ENCODE measurements around the gene CLIC5.
A peak's percentile ranks its signal among the peaks of the same experiment; 100 is the strongest.

CLIC5 gene

DNA sequence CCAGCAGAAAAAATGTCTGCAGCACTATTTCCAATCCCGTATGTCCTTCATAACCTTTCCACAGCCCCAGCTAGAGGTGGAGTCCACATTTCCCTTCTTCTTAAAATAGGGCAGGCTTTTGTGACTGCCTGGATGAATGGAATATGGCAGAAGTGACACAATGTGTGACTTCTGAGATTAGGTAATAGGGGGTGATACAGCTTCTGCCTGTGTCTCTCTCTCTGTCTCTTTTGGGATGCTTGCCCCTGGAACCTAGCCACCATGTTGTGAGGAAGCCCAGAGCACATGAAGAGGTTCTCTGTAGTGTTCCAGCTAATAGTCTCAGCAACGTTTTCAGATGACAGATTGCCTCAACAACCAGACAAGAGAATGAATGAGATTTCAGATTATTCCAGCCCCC, 51.4 kb downstream of the CLIC5 start:
- no peak for DNase-seq (ENCODE audit: low read depth in 2 of 2)

GRCh38 chr6:45963896-45964295, 51.8 kb downstream of the CLIC5 start:
- no peak for DNase-seq (ENCODE audit: low read depth in 2 of 2)

DNA sequence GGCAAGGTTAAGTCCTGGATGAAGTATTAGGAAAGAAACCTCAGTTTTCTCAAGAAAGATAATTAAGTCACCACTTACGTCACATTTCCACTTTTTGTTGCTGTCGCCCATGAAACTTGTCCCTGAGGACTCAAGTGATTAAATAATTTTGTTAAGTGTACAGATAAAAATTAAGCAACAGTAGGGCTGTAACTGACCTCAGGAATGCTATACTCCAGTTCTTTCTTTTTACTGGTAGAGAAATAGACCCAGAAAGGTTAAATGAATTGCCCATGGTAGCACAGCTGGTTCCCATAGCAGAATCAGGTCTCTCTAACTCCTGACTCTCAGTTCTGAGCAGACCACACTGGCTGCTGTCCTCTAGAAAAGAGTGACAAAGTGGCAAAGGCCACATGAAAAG, 54.5 kb downstream of the CLIC5 start:
- no peak for DNase-seq (ENCODE audit: low read depth in 2 of 2)

GRCh38 chr6:45959534-45960145, 56.0 kb downstream of the CLIC5 start:
- no peak for DNase-seq (ENCODE audit: low read depth in 2 of 2)

DNA sequence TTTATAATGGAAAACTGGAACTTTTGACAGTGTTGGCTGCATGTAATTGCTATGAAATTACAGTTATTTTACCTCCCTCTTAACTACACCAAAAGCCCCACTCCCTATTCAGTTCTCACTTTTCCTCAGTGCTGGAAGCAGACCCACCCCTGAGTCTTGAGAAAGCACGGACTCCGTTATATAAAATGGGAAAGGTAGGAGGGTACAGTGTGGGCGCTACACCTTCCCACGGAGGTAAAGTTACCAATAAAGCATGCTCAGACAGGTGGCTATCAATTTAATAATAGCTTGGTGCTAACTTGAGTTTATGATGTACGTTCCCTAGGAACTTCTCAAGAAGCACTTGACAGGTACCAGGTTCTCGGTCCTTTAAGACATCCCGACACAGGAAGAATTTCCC, 59.0 kb downstream of the CLIC5 start:
- no peak for DNase-seq (ENCODE audit: low read depth in 2 of 2)

GRCh38 chr6:45956176-45956575, 59.5 kb downstream of the CLIC5 start:
- no peak for DNase-seq (ENCODE audit: low read depth in 2 of 2)

GRCh38 chr6:45955597-45955996, 60.1 kb downstream of the CLIC5 start:
- DNase-seq (ENCODE audit: low read depth in 2 of 2): no peak

- DNase-seq (ENCODE audit: low read depth in 2 of 2): no peak
Measured at GRCh38 chr6:45952546-45952945, 63.1 kb downstream of the CLIC5 start.

- no peak for DNase-seq (ENCODE audit: low read depth in 2 of 2)
Measured at GRCh38 chr6:45952168-45952529, 63.5 kb downstream of the CLIC5 start.

GRCh38 chr6:45951321-45952167, 64.1 kb downstream of the CLIC5 start:
- DNase-seq (ENCODE audit: low read depth in 2 of 2): no peak

DNA sequence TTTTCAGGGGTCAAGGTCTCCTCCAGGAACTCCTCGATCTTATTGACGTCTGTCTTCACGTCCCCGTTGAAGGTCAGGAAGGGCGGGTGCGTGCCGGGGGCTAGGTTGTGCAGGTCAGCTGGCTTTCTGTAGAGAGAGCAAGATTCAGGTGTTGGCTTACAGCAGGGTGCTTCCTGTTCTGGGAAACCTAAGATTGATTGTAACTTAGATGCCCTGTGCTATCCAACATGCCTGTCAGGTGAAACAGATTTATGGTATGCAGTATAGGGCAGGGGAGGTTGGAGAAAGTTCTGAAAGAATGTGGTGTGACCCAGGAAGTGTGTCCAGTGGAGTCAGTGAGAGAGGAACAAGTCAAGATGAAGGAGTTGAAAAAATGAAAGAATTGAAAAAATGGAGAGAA, 66.4 kb downstream of the CLIC5 start:
- no peak for DNase-seq (ENCODE audit: low read depth in 2 of 2)

DNA sequence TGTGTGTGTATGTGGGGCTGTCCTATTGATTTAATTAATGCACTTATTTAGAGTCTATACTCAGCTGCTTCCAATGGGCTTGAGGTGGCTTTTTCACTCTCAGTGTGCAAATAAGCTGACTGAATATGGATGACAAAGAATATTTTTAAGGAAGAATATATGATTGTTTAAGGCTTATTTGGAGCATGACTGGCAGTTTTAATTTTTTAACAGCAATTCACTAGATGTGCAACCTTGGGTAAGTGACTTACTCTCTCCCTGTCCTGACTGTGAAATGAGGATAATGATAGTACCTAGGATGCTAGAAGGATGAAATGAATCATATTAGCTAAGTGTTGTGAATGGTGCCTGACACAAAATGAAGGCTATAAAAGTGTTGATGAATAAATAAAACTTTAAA, 67.9 kb downstream of the CLIC5 start:
- no peak for DNase-seq (ENCODE audit: low read depth in 2 of 2)

DNA sequence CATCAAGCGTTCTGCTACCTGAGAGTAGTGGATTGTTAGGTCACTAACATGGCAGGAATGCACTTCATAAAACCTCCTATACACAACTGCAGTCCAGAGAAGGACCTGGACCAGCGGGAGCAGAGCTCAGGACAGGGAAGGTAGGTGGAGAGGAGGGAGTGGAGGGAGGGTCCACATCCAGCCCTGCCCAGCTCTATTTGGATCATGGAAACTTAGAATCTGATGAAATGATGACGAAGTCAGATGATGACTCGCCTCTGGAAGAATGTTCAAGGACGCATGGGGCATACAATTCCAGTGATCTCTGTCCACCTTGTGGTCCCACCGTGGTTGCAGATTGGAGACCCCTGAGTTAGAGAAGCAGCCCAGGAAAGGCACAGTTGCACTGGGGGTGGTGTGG, 68.8 kb downstream of the CLIC5 start:
- DNase-seq (ENCODE audit: low read depth in 2 of 2): no peak

DNA sequence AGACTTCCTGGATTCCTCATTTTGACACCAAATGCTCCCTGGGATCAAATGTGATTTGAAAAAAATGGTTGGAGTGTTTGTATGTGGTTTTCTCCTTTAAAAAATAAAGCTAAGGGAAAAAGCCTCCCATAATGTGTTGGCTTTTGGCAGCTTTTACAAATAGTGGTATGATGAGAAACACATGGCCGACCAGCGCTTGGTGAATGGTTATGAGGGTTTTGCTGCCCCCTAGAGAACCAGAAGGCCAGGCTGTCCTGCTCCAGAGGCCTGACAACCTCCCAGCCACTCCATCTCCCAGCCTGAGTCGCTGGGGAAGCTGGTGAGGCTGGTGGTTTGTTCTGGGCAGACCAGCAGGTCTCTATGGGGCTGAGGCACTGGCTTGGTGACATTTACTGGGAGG, 69.3 kb downstream of the CLIC5 start:
- DNase-seq (ENCODE audit: low read depth in 2 of 2): no peak

DNA sequence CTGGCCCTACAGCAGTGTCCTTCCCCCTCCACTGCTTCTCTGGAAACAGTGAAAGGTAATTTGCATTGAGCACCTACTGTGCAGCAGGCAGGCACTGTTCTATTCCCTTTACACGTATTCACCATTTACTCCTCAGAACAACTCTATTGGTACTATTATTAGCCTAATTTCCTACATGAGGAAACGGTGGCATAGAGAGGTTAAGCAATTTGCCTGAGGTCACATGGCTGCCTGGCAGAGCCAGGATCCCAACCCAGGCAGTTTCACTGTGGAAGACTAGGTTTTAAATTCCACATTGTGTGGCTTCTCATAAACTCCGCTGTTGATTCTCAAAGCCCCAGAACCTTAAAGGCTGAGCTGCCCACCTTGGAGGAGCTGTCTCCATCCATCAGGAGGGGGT, 72.7 kb downstream of the CLIC5 start:
- no peak for DNase-seq (ENCODE audit: low read depth in 2 of 2)

DNA sequence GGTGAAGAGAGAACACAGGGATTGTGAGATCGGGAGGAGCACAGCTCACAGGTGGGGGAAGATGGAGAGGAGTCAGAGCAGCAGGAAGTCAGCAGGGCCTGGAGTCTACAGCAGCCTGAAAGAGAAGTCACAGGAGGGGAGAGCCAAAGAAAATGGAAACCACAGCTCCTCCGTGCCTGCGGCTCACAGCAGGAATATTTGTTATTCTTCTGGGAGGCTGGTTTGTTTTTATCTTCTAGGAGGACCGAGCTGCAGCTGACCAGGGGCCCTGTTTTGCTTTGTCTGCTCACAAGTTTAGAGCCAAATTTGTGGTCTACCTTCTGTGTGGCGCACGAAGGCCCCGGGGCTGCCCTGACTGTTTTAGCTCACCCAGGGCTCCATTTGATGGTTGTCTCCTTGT, 81.8 kb downstream of the CLIC5 start:
- no peak for DNase-seq (ENCODE audit: low read depth in 2 of 2)

GRCh38 chr6:45931232-45931631, 84.4 kb downstream of the CLIC5 start:
- no peak for DNase-seq (ENCODE audit: low read depth in 2 of 2)

DNA sequence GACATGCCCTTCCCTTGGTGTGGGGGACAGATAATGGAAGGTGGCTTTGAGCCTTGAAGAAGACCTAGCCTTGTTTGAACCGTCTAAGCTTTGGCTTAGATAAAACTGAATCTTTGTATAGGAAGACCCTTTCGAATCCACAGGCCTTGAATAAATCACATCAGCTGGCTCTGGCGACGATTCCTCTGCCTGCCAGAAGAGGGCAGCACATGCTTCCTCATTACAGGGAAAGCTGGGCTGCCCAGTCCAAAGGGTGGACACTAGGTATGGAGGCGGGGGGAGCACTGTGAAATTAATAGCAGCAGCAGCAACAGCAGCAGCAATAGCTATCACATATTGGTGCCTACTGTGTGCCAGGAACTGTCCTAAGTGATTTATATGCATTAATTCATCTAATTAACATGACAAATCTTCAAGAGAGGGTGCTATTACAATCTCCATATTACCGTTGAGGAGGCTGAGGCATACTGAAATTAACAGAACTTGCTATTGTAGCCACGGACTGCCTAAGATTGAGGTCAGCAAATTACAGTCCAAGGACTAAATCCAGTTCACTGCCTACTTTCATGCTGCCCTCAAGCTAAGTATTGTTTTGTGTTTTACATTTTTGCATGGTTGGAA, 85.1 kb downstream of the CLIC5 start:
- DNase-seq (ENCODE audit: low read depth in 2 of 2): peak; percentile 35 to 52

GRCh38 chr6:45929421-45930361, 86.0 kb downstream of the CLIC5 start:
- DNase-seq (ENCODE audit: low read depth in 2 of 2): no peak

GRCh38 chr6:45928721-45929305, 86.8 kb downstream of the CLIC5 start:
- DNase-seq (ENCODE audit: low read depth in 2 of 2): no peak

- DNase-seq (ENCODE audit: low read depth in 2 of 2): no peak
Measured at GRCh38 chr6:45927421-45928320, 88.0 kb downstream of the CLIC5 start.

Measured in activated CD4-positive, alpha-beta T cell treated with anti-CD3 and anti-CD28 coated beads for 24 hours (primary cell).